NCI-H446 treated with DMSO at 0.1 percent for 48 hours (cell line): Measurements from ENCODE around the gene KANSL1.

Experiments used
- DNase-seq: peaks from one replicate; lab custom pipeline; 2025; lab: John Stamatoyannopoulos, UW

Gene KANSL1

GRCh38 chr17:46039592-46040186 is 153.5 kb downstream of the KANSL1 start:
- DNase-seq, result no peak

GRCh38 chr17:46038937-46039336 is 154.3 kb downstream of the KANSL1 start:
- no peak for DNase-seq

GRCh38 chr17:46038414-46038813 is 154.8 kb downstream of the KANSL1 start:
- no peak for DNase-seq

DNA sequence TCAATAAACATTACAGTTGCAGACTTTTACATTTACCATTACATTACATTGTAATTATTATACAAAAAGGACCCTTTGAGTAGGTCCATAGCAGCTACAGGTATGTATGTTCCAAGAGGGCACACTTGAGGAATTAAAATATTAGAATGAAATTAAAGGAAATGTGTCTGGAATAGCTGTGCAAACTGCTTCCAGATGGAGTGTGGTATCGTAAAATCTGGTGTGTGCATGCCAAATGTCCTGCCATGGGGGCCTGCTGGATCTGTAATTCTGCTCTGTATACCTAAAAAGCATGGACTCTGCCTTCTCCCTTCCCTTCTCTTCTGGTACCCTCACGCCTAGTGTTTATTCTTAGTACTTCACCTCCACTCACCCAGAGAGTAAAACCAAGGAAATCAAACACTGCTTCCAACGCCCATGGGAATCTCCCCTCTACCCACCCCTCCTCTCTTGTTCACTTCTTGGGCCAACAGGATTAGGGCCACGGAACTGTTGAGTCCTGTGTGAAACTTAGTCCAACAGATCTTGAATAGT is 155.4 kb downstream of the KANSL1 start:
- no peak for DNase-seq

- DNase-seq, result no peak
Measured at GRCh38 chr17:46036491-46036890, 156.7 kb downstream of the KANSL1 start.

DNA sequence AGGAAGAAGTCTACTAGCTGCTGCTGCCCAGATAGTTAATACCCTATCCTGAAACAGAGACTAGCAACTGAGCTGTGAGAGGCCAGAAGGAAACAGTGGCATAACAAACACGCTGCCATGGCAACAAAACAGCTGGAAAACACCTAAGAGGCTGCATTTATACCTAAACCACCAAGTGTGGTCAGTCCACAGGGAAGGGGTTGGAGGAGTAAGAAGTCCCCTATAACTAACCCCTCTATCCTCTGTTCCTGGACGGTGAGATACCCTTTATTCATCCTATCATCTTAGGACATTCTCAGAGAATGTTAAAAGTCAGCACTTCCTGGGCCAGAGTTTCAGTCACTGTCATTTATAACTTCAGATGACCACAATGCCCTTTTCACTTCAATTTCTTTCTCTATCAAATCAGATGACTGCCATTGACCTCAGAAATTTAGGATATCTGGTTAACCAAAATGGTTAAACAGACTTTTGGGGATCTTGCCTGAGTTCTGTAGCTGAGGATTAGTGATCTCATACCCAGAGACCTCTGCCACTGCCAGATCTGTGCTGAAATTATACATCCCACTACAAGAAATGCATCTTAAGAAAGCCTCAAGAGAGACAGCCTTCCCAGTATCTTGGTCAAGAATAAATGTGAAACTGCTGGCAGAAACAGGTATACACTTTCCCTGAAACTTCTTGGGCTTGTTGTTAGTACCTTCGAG is 158.0 kb downstream of the KANSL1 start:
- no peak for DNase-seq

DNA sequence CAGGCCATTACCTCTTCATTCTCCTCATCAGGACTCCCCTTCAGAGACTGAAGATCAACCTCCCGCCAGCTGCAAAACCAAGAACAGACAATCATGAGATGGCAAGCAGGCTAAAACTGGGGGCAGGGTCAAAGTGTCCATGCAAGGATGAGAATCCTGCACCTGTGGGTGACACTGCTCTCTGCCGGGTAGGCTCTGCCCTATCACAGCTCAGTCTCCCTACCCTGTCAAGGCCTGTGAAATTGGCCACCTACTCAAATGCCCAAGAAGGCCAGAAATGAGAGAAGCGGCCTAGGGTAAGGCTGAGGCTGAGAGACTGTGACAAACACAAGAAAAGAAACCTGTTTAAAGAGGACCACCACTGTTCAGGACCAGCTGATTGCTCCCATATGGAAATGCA is 159.8 kb downstream of the KANSL1 start:
- DNase-seq, result no peak

GRCh38 chr17:46032909-46033308 is 160.3 kb downstream of the KANSL1 start:
- no peak for DNase-seq

- no peak for DNase-seq
Measured at GRCh38 chr17:46031920-46032319, 161.3 kb downstream of the KANSL1 start.

DNA sequence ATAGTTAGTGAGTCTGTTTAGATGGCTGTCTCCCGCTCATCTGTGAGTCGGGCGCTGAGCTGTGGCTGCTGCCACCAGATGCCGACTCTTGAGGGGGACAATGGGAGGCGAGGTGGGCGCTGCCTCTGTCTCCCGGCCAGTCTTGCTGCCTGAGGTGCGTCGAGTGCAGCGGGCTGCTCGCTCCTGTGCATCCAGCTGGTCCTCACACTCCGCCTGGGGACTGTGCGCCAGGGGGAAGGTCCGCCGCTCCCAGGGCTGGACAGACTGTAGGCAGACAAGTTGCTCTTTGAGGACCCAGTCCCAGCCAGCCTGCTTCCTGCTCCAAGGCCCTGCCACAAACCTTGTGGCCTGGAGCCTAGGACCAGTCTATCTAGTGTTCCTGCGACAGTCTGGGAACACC is 161.8 kb downstream of the KANSL1 start:
- DNase-seq, result no peak

DNA sequence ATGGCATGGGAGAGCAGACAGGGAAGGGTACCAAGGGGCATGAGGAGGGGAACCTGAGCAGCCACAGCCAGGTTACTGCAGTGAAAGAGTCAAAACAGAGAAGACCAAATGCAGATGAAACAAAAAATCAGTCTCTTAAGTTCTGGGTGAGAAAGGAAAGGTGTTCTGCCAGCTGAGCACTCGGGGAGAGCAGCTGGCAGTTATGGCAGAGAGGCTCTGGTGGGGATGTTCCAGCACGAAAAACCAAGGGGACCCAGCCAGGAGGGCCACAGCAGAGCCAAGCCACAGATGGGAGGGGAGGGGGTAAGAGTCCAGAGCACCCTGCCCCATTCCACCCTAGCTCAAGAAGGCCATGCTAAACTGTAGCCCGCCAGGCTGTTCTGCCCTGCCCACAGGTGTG is 162.5 kb downstream of the KANSL1 start:
- DNase-seq, result no peak

GRCh38 chr17:46029627-46030026 is 163.6 kb downstream of the KANSL1 start:
- no peak for DNase-seq

DNA sequence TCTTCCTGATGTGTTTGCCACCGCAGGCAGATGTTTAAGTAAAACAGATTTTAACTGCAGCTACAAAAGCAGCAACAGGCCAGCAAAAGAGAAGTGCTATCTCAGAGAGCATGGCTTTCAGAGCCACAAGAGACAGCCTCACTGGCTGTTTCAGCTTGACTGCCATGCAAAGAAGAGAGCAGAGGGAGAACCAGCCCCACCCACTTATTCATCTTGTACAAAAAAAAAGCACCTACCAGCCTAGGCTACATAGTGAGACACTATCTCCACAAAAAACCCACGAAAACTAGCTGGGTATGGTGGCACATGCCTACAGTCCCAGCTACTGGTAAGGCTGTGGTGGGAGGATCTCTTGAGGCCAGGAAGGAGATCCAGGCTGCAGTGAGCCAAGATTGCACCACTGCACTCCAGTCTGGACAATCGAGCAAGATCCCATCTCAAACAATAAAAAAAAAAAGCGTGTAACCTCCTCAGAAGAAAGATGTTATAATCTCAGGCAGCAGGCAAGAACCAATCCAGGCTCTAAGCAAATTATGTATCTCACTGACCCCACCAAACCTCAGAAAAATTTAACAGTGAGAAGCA is 164.2 kb downstream of the KANSL1 start:
- no peak for DNase-seq

DNA sequence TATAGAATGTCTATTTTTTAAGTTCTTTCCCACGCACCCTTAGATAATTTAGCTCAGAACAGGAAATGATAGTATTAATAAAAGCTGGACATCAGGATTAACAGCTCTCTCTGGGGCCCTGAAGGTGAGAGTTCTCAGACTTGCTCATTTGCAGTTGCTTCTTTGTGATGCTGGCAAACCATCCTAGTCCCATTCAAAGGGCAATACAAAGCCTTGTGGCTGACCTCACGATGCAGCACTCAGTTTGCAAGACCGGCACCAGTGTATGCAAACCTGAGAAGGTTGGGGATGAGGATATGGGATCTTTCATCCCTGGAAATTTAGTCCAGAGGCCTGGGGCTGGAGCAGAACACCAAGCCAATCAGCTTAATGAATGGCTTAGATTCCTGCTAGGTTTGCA is 164.9 kb downstream of the KANSL1 start:
- no peak for DNase-seq

DNA sequence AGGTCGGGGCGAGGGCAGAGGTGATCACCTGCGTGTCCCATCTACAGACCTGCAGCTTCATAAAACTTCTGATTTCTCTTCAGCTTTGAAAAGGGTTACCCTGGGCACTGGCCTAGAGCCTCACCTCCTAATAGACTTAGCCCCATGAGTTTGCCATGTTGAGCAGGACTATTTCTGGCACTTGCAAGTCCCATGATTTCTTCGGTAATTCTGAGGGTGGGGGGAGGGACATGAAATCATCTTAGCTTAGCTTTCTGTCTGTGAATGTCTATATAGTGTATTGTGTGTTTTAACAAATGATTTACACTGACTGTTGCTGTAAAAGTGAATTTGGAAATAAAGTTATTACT is 165.3 kb downstream of the KANSL1 start:
- no peak for DNase-seq

- no peak for DNase-seq
Measured at GRCh38 chr17:46027048-46027975, 165.9 kb downstream of the KANSL1 start.

GRCh38 chr17:46026166-46027047 is 166.8 kb downstream of the KANSL1 start:
- no peak for DNase-seq

- no peak for DNase-seq
Measured at GRCh38 chr17:46025510-46026165, 167.6 kb downstream of the KANSL1 start.

GRCh38 chr17:46025060-46025459 is 168.2 kb downstream of the KANSL1 start:
- DNase-seq, result no peak

- DNase-seq, result no peak
Measured at GRCh38 chr17:46024590-46024989, 168.6 kb downstream of the KANSL1 start.
